Left cardiac atrium (tissue), 4 donors: ENCODE measurements around the gene CRAMP1. TPM values are rescaled to one million over a fixed set of nuclear protein-coding genes. Genes with fewer than 3 reads are reported as not detected.

Source experiments
- ATAC-seq, 2 donors: fragments of 200-7000 bp; cut with Tn5 transposase; one replicate each; pipeline ENCODE4 v1.9.1; 2020; ENCODE audit warnings: mild to moderate bottlenecking in 2 of 2, moderate library complexity in 2 of 2
- DNase-seq: peaks from one replicate; pipeline ENCODE4 v3.0.0-alpha.2; 2020
- intact Hi-C, 2 donors: fragments of 100-400 bp; cut with DNase I; formaldehyde crosslinking; loops; one replicate each; pipeline versions ENCODE4 v1.14.1 to v1.15.1; 2022 to 2023
- total RNA-seq, 2 donors: library from RNA; stranded (reverse); fragmentation: NEBNext Ultra II Directional; extraction: Animal tissue kit (Norgen Biotek cat#: 25700); gene quantifications; one replicate each; pipeline ENCODE4 v1.2.1, GENCODE V29; 2021
- donor health status: DM: no; HTN: yes; CAD: no.
- donor health status: DM: no; HTN: yes; CAD: no; lungs with severe emphysema.
- donor health status: DM: yes; HTN: yes; CAD: no.
- donor health status: Dilated cardiomyopathy.

CRAMP1 gene
- total RNA-seq, 2 donors from 2014 or later = 10.2 to 12.1 TPM

- intact Hi-C loops = no loop called here
- no peak for DNase-seq
- no peak for ATAC-seq
These were observed 111.4 kb downstream of the CRAMP1 start for GRCh38 chr16:1723450-1724147.

GRCh38 chr16:1724491-1724890 is 112.3 kb downstream of the CRAMP1 start:
- intact Hi-C loops = no loop called here
- ATAC-seq = no peak
- no peak for DNase-seq

- intact Hi-C loops = no loop called here
- DNase-seq (no peak), ATAC-seq (no peak)
These were observed 114.7 kb downstream of the CRAMP1 start for GRCh38 chr16:1726661-1727502.

Other genes with a start within 250 kb of the CRAMP1 start
- gene UNKL, start 197.7 kb upstream of the CRAMP1 start, total RNA-seq = 10 to 100 TPM in 1 of 2 donors, 1 to 10 TPM in 1; 6.4 to 13.6 TPM
- gene UQCC4, start 191.6 kb upstream of the CRAMP1 start, total RNA-seq = 10 to 100 TPM; 10.0 to 13.0 TPM
- not detected for gene PERCC1, start 181.3 kb upstream of the CRAMP1 start, total RNA-seq
- 1 to 10 TPM in 1 of 2 donors, under 1 TPM in 1; 0.68 to 1.1 TPM for gene CCDC154, start 167.8 kb upstream of the CRAMP1 start, total RNA-seq
- 10 to 100 TPM; 43.0 to 49.7 TPM for gene CLCN7, start 137.3 kb upstream of the CRAMP1 start, total RNA-seq
- gene PTX4, start 123.4 kb upstream of the CRAMP1 start, total RNA-seq = under 1 TPM in 1 of 2 donors, not detected in 1; 0.21 TPM
- gene TELO2, start 119.0 kb upstream of the CRAMP1 start, total RNA-seq = 10 to 100 TPM; 17.9 to 22.2 TPM
- 10 to 100 TPM; 26.7 to 29.4 TPM for gene TMEM204, start 78.7 kb upstream of the CRAMP1 start, total RNA-seq
- 1 to 10 TPM; 6.9 to 8.6 TPM for gene IFT140, start 288 bp upstream of the CRAMP1 start, total RNA-seq
- gene JPT2, start 65.9 kb downstream of the CRAMP1 start, total RNA-seq = 10 to 100 TPM; 29.1 to 35.3 TPM
- 10 to 100 TPM; 60.9 to 70.4 TPM for gene MAPK8IP3, start 93.8 kb downstream of the CRAMP1 start, total RNA-seq
- gene NME3, start 159.2 kb downstream of the CRAMP1 start, total RNA-seq = 10 to 100 TPM; 35.7 to 43.4 TPM
- gene EME2, start 160.4 kb downstream of the CRAMP1 start, total RNA-seq = 10 to 100 TPM in 1 of 2 donors, 1 to 10 TPM in 1; 6.9 to 11.9 TPM
- 10 to 100 TPM; 57.0 to 69.2 TPM for gene MRPS34, start 160.8 kb downstream of the CRAMP1 start, total RNA-seq
- 10 to 100 TPM; 25.9 to 27.7 TPM for gene SPSB3, start 170.2 kb downstream of the CRAMP1 start, total RNA-seq
- gene NUBP2, start 170.6 kb downstream of the CRAMP1 start, total RNA-seq = 10 to 100 TPM; 32.5 to 33.6 TPM
- not detected for gene IGFALS, start 181.3 kb downstream of the CRAMP1 start, total RNA-seq
- 100 to 1,000 TPM; 113 to 123 TPM for gene HAGH, start 214.5 kb downstream of the CRAMP1 start, total RNA-seq
- 10 to 100 TPM; 21.1 to 21.2 TPM for gene FAHD1, start 214.8 kb downstream of the CRAMP1 start, total RNA-seq